Body of pancreas (tissue), 4 donors: Measurements from ENCODE around the gene PTPRN2. TPM values are rescaled to one million over a fixed set of nuclear protein-coding genes. Genes with fewer than 3 reads are reported as not detected.

ENCODE experiments used
- ATAC-seq: fragments of 150-250 bp; one replicate; pipeline ENCODE4 v1.9.1; 2016
- DNase-seq, 4 donors: peaks; one replicate each; pipeline ENCODE4 v3.0.0-alpha.2; 2019
- H3K27ac ChIP-seq, 4 donors: fragments of 200-600 bp; sonication (generic); 1 replicate in 3 of 4; 2 replicates in 1 of 4; pipeline versions ENCODE4 v1.5.1 to v1.6.1; 2016 to 2019; ENCODE audit warnings: mild to moderate bottlenecking in 1 of 4, mixed read lengths in 1 of 4, moderate library complexity in 1 of 4
- H3K27me3 ChIP-seq, 2 donors: fragments of 200-600 bp; sonication (generic); one replicate each; pipeline ENCODE4 v1.6.0; 2016; ENCODE audit warnings: mild to moderate bottlenecking in 1 of 2
- H3K36me3 ChIP-seq, 2 donors: fragments of 200-600 bp; sonication (generic); replicated peaks in 1 of 2; 2 replicates each; pipeline ENCODE4 v1.5.1; 2016; ENCODE audit warnings: low read depth in 2 of 2; ENCODE audit not compliant: insufficient read depth in 1 of 2
- H3K4me1 ChIP-seq: fragments of 200-600 bp; sonication (generic); one replicate; pipeline ENCODE4 v1.6.0; 2016
- H3K4me3 ChIP-seq, 2 donors: fragments of 200-600 bp; sonication (generic); 1 replicate in 1 of 2; 2 replicates in 1 of 2; pipeline ENCODE4 v1.5.1; 2016 to 2019
- H3K9me3 ChIP-seq, 3 donors: fragments of 200-600 bp; sonication (generic); 1 replicate in 2 of 3; 2 replicates in 1 of 3; pipeline ENCODE4 v1.5.1; 2016
- CTCF ChIP-seq, 7 experiments: fragments of 450-650 bp in 4 of 7; fragments of 200-600 bp in 3 of 7; sonication (generic) in 3 of 7; IDR thresholded peaks; one replicate each; pipeline ENCODE4 v1.5.1; 2016 to 2019; ENCODE audit warnings: antibody characterized with exemption in 7 of 7
- POLR2A ChIP-seq, 3 donors: fragments of 450-650 bp; IDR thresholded peaks; one replicate each; pipeline ENCODE4 v1.6.1; 2016; ENCODE audit warnings: antibody characterized with exemption in 3 of 3, mild to moderate bottlenecking in 2 of 3
- WGBS, 2 donors: methylation state at CpG; one replicate each; pipeline ENCODE4 v1.1.5; 2017; 5-methylcytosine and 5-hydroxymethylcytosine counted together
- intact Hi-C: fragments of 100-400 bp; cut with DNase I; formaldehyde crosslinking; loops from one replicate; pipeline ENCODE4 v1.15.1; 2023
- total RNA-seq, 2 donors: library from RNA; depleted of rRNA; stranded (reverse); fragments of >200 nt; gene quantifications; one replicate each; pipeline ENCODE4 v1.1.0, GENCODE V29; 2016

The PTPRN2 gene
- total RNA-seq, 2 donors from 2014 or later = 31.6 to 76.1 TPM

- no peak for ATAC-seq
- no peaks in the 10 kb centered on the region for H3K27me3 ChIP-seq
- no peak overlapping the region for H3K4me3 ChIP-seq
- WGBS, 2 donors = 88 to 94% methylated on average over 10 to 12 of the region's 12 CpGs
- DNase-seq = no peak
- intact Hi-C loops = no loop called here
- no peak for TF ChIP-seq POLR2A (IDR thresholded peaks at IDR 0.05)
- no peak for TF ChIP-seq CTCF (IDR thresholded peaks at IDR 0.05)
- H3K27ac ChIP-seq = no peak overlapping the region
- no peaks in the 10 kb centered on the region for H3K4me1 ChIP-seq
- peaks cover 0 to 7% (median 0%) of the 10 kb centered on the region in 3 donors for H3K9me3 ChIP-seq
- H3K36me3 ChIP-seq = no peaks in the 10 kb centered on the region
These were observed 942.7 kb downstream of the PTPRN2 start for GRCh38 chr7:157644946-157645345.

- Histone ChIP-seq H3K27me3 (no peaks in the 10 kb centered on the region), H3K9me3 (peaks cover 0 to 7% (median 0%) of the 10 kb centered on the region in 3 donors), H3K27ac (no peak overlapping the region), H3K4me1 (no peaks in the 10 kb centered on the region), H3K36me3 (no peaks in the 10 kb centered on the region), H3K4me3 (no peak overlapping the region)
- 87 to 92% methylated on average over 10 to 21 of the region's 23 CpGs for WGBS, 2 donors
- DNase-seq = no peak
- TF ChIP-seq POLR2A (IDR thresholded peaks at IDR 0.05) (no peak), CTCF (IDR thresholded peaks at IDR 0.05) (no peak)
- intact Hi-C loops = no loop called here
- ATAC-seq = no peak
These were observed 944.1 kb downstream of the PTPRN2 start for GRCh38 chr7:157643525-157643970.

- Histone ChIP-seq H3K36me3 (no peaks in the 10 kb centered on the region), H3K4me1 (no peaks in the 10 kb centered on the region), H3K27me3 (no peaks in the 10 kb centered on the region), H3K27ac (no peak overlapping the region), H3K9me3 (peaks cover 0 to 7% (median 0%) of the 10 kb centered on the region in 3 donors), H3K4me3 (no peak overlapping the region)
- ATAC-seq (no peak), DNase-seq (no peak)
- TF ChIP-seq CTCF (IDR thresholded peaks at IDR 0.05) = no peak
- WGBS, 2 donors = 89 to 90% methylated on average over 8 of the region's 8 CpGs
- intact Hi-C loops = no loop called here
These were observed 945.8 kb downstream of the PTPRN2 start for GRCh38 chr7:157641866-157642265.

GRCh38 chr7:157640144-157640543, 947.5 kb downstream of the PTPRN2 start:
- Histone ChIP-seq H3K36me3 (no peaks in the 10 kb centered on the region), H3K27me3 (no peaks in the 10 kb centered on the region), H3K4me1 (no peaks in the 10 kb centered on the region), H3K4me3 (no peak overlapping the region), H3K9me3 (peaks cover 0 to 7% (median 0%) of the 10 kb centered on the region in 3 donors), H3K27ac (no peak overlapping the region)
- intact Hi-C loops = no loop called here
- ATAC-seq (no peak), DNase-seq (no peak)
- no peak for TF ChIP-seq CTCF (IDR thresholded peaks at IDR 0.05)
- TF ChIP-seq POLR2A (IDR thresholded peaks at IDR 0.05) = no peak
- 100% methylated on average over 1 of the region's 1 CpG for WGBS, 2 donors

- no peaks in the 10 kb centered on the region for H3K27me3 ChIP-seq
- no peak for DNase-seq
- H3K27ac ChIP-seq = no peak overlapping the region
- H3K9me3 ChIP-seq = peaks cover 0 to 7% (median 0%) of the 10 kb centered on the region in 3 donors
- TF ChIP-seq CTCF (IDR thresholded peaks at IDR 0.05) (no peak), POLR2A (IDR thresholded peaks at IDR 0.05) (no peak)
- intact Hi-C loops = no loop called here
- H3K36me3 ChIP-seq = no peaks in the 10 kb centered on the region
- WGBS, 2 donors = 85 to 97% methylated on average over 8 of the region's 8 CpGs
- no peak for ATAC-seq
- H3K4me3 ChIP-seq = no peak overlapping the region
- H3K4me1 ChIP-seq = no peaks in the 10 kb centered on the region
These were observed 949.1 kb downstream of the PTPRN2 start for GRCh38 chr7:157638563-157638962.
